Stomach smooth muscle (tissue), 2 donors: ENCODE measurements around the gene ADA.

Experiments
- H3K27ac ChIP-seq: one replicate; pipeline ENCODE4 v1.7.0; 2013; ENCODE audit warnings: mild to moderate bottlenecking, low read length, inconsistent platforms
- H3K27me3 ChIP-seq, 2 donors: one replicate each; pipeline ENCODE4 v1.7.0; 2013; ENCODE audit warnings: low read length in 2 of 2; ENCODE audit not compliant: insufficient read depth in 2 of 2, control insufficient read depth in 1 of 2
- H3K36me3 ChIP-seq, 2 donors: one replicate each; pipeline ENCODE4 v1.7.0; 2013; ENCODE audit warnings: low read length in 2 of 2; ENCODE audit not compliant: control insufficient read depth in 2 of 2, insufficient read depth in 2 of 2
- H3K4me1 ChIP-seq: one replicate; pipeline ENCODE4 v1.7.0; 2013; ENCODE audit warnings: low read length; ENCODE audit not compliant: control insufficient read depth, insufficient read depth
- H3K4me3 ChIP-seq, 2 donors: one replicate each; pipeline ENCODE4 v1.7.0; 2013; ENCODE audit warnings: low read length in 2 of 2
- H3K9ac ChIP-seq, 2 donors: one replicate each; pipeline ENCODE4 v1.7.0; 2013; ENCODE audit warnings: low read length in 2 of 2, mild to moderate bottlenecking in 1 of 2
- H3K9me3 ChIP-seq, 2 donors: one replicate each; pipeline ENCODE4 v1.7.0; 2013; ENCODE audit warnings: low read length in 2 of 2; ENCODE audit not compliant: control insufficient read depth in 2 of 2
- donor health status: healthy.
- donor health status: Pancreatic carcinoma.

Gene ADA

DNA sequence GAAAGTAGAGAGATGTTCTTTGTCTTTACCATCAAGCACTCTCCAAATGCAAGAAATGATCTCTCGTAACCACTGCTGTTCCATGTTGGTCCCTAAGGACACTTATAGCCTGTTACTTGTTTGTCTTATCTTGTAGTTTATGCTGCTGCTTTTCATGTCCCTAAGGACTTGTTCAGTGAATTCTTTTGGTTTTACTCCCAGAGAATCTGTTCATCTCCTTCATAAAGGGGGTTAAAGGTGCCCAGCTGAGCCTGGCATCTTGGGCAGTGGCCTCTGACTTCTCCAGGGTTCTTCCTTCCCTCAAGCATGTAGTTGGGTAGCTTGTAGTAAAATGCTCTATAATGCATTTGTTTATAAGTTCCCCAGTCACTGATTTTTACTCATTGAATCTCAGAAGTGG, 70.0 kb downstream of the ADA start:
- peak overlapping the region; percentile 65 to 78 for H3K4me3 ChIP-seq
- H3K27ac ChIP-seq: peak overlapping the region; percentile 84
- peak overlapping the region in 1 of 2 donors; percentile 71 for H3K9ac ChIP-seq
- no peaks in the 10 kb centered on the region for H3K36me3 ChIP-seq
- no peaks in the 10 kb centered on the region for H3K27me3 ChIP-seq
- peaks cover 62% of the 10 kb centered on the region for H3K4me1 ChIP-seq
- no peaks in the 10 kb centered on the region for H3K9me3 ChIP-seq

GRCh38 chr20:44580581-44581268, 70.8 kb downstream of the ADA start:
- no peaks in the 10 kb centered on the region for H3K27me3 ChIP-seq
- H3K4me1 ChIP-seq: peaks cover 62% of the 10 kb centered on the region
- no peaks in the 10 kb centered on the region for H3K36me3 ChIP-seq
- peak overlapping the region in 1 of 2 donors; percentile 29 for H3K4me3 ChIP-seq
- H3K27ac ChIP-seq: peak overlapping the region; percentile 84
- H3K9me3 ChIP-seq: no peaks in the 10 kb centered on the region
- H3K9ac ChIP-seq: no peak overlapping the region

DNA sequence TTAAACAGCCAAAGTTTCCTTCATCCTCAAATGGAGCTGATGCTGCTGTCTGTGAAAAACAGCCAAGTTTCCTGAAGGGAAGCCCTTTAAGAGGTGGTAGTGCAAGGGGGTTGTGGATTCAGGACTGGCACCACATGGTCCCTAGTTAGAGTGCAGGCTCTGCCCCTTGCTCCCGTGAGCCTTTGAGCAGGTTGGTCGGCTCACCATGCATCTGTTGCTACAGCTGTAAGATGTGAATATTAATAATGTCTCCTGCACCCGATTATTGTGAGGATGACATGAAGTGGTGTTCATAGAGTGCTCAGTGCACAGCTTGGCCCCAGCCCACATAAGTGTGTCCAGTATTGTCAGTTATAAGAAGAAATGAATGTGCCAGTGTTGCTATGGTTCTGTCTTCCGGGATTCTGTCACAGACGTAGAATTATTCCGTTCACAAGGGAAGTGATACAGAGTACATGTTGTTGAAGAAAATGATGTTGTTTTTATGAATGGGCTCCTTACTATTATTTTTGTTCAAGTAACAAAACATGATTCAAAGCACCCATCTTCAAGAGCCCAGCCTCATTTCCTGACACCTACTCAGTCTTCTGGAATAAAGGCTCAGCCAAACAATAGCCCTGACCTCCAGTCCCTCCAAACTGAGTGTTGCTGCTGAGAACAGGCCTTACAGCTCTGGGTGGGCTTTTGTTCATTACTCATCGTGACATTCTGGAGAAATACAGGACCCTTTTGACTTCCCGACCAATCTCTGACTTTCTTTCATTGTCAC, 72.0 kb downstream of the ADA start:
- H3K9me3 ChIP-seq: no peaks in the 10 kb centered on the region
- H3K9ac ChIP-seq: no peak overlapping the region
- H3K4me1 ChIP-seq: peaks cover 55% of the 10 kb centered on the region
- H3K27me3 ChIP-seq: no peaks in the 10 kb centered on the region
- no peaks in the 10 kb centered on the region for H3K36me3 ChIP-seq
- peak overlapping the region; percentile 41 for H3K27ac ChIP-seq
- no peak overlapping the region for H3K4me3 ChIP-seq

DNA sequence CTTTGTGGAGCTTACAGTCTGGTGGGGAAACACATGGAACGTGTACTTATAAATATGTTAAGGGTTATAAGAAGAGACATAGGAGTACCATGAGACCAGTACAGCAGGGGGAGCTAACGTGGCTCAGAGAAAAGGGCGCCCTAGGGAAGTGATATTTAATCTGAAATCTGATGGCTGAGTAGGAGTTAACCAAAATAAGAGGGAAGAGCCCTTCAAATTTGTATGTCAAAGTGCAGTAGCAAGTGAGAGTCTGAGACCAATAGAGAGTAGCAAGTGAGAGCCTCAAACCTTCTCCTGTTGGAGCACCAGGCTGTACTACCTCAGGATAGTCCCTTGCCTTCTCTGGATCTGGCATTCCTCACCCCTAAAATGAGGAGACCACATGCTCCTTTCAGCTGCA, 75.2 kb downstream of the ADA start:
- no peaks in the 10 kb centered on the region for H3K27me3 ChIP-seq
- H3K36me3 ChIP-seq: no peaks in the 10 kb centered on the region
- H3K9ac ChIP-seq: no peak overlapping the region
- H3K27ac ChIP-seq: no peak overlapping the region
- peak overlapping the region in 1 of 2 donors; percentile 29 for H3K4me3 ChIP-seq
- H3K9me3 ChIP-seq: no peaks in the 10 kb centered on the region
- H3K4me1 ChIP-seq: peaks cover 48% of the 10 kb centered on the region

DNA sequence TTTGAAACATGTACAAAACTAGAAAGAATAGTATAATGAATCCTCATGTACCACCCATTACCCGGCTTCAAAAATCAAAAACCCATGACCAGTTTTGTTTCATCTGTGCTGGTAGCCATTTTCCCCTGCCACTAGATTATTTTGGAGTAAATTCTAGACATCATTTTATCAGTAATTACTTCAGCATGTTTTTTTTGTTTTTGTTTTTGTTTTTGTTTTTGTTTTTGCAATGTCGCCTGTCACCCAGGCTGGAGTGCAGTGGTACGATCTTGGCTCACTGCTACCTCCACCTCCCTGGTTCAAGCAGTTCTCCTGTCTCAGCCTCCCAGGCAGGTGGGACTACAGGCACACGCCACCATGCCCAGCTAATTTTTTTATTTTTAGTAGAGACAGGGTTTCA, 77.1 kb downstream of the ADA start:
- H3K9ac ChIP-seq: no peak overlapping the region
- H3K9me3 ChIP-seq: no peaks in the 10 kb centered on the region
- no peaks in the 10 kb centered on the region for H3K27me3 ChIP-seq
- no peaks in the 10 kb centered on the region for H3K36me3 ChIP-seq
- no peak overlapping the region for H3K4me3 ChIP-seq
- peaks cover 36% of the 10 kb centered on the region for H3K4me1 ChIP-seq
- H3K27ac ChIP-seq: peak overlapping the region; percentile 62

- peak overlapping the region in 1 of 2 donors; percentile 54 for H3K4me3 ChIP-seq
- no peaks in the 10 kb centered on the region for H3K9me3 ChIP-seq
- H3K4me1 ChIP-seq: peaks cover 33% of the 10 kb centered on the region
- H3K36me3 ChIP-seq: no peaks in the 10 kb centered on the region
- no peaks in the 10 kb centered on the region for H3K27me3 ChIP-seq
- peak overlapping the region; percentile 62 for H3K27ac ChIP-seq
- peak overlapping the region in 1 of 2 donors; percentile 29 for H3K9ac ChIP-seq
These were observed 78.0 kb downstream of the ADA start for GRCh38 chr20:44573501-44573869.

DNA sequence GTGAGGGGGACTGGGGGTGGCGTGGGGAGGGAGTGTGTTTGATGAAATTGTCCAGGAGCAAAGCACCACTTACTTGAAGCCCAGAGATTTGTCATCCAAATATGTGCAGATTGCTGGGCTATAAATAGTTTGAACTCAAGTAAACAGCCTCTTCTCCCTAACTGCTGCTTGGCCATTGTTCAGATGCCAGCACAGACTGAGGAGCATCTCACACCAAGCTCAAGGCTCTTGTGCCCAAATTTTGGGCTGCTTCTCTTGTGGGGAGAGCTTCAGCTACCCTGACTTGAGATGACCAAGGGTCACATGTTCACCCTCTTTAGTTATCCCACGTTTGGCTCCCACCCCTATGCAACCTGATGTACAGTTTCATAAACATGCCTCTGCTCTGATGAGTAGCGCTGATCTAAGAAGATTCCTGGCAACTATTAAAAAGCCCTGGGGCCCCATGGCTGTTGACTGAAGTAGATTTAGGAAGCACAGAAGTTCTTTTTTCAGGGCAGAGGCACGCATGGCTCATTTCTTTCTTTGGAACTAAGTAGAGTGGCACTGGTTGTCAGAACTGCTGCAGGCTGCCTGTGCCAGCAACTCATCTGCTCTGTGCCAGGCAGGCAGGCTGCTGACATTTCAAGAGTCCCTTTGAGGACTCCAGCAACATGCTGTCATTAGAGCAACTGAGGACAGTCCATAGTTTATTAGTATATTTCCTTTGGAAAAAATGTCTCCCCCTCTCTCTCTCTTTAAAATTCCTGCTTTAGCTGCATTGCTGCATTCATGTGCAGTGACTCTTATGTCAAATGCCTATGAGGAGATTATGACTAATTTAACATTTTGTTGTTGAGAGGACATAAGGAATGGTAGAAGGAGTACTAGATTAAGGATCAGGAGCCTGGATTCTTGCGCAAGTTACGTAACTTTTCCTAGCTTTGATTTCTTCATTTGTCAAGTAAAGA, 78.7 kb downstream of the ADA start:
- H3K27me3 ChIP-seq: no peaks in the 10 kb centered on the region
- peak overlapping the region; percentile 62 for H3K27ac ChIP-seq
- no peaks in the 10 kb centered on the region for H3K9me3 ChIP-seq
- H3K4me3 ChIP-seq: peak overlapping the region; percentile 33 to 54
- peak overlapping the region in 1 of 2 donors; percentile 41 for H3K9ac ChIP-seq
- H3K4me1 ChIP-seq: peaks cover 33% of the 10 kb centered on the region
- no peaks in the 10 kb centered on the region for H3K36me3 ChIP-seq

- no peak overlapping the region for H3K27ac ChIP-seq
- no peak overlapping the region for H3K9ac ChIP-seq
- H3K4me1 ChIP-seq: peaks cover 31% of the 10 kb centered on the region
- no peaks in the 10 kb centered on the region for H3K9me3 ChIP-seq
- no peaks in the 10 kb centered on the region for H3K36me3 ChIP-seq
- no peak overlapping the region for H3K4me3 ChIP-seq
- no peaks in the 10 kb centered on the region for H3K27me3 ChIP-seq
These were observed 80.0 kb downstream of the ADA start for GRCh38 chr20:44571362-44571988.

GRCh38 chr20:44570367-44570766, 81.1 kb downstream of the ADA start:
- Histone ChIP-seq H3K9me3 (no peaks in the 10 kb centered on the region), H3K27ac (no peak overlapping the region)

More at GRCh38 chr20:44570367-44570766, 81.1 kb downstream of the ADA start:
- Histone ChIP-seq H3K4me1 (peaks cover 20% of the 10 kb centered on the region), H3K36me3 (no peaks in the 10 kb centered on the region), H3K4me3 (no peak overlapping the region), H3K9ac (no peak overlapping the region), H3K27me3 (no peaks in the 10 kb centered on the region)
